ENCODE measurements around the gene PARD6B. TPM values are rescaled to one million over a fixed set of nuclear protein-coding genes. Genes with fewer than 3 reads are reported as not detected.
A peak's percentile ranks its signal among the peaks of the same experiment; 100 is the strongest.

The PARD6B gene
- total and polyA plus RNA-seq, 2 donors (not counting 3 experiments of a cell fraction or from before 2014, with no cell fraction given): 0.03 TPM; not detected in 1

- no peak for DNase-seq (ENCODE audit: low read depth, low spot score)
- peak overlapping the region; percentile 38 to 56 (median 45) for H3K4me3 ChIP-seq (replicated peaks in 1 of 3; ENCODE audit: insufficient read depth in 1 of 3, low read depth in 1 of 3, low read length in 3 of 3)
- no peaks in the 10 kb centered on the region for H3K9me3 ChIP-seq (replicated peaks; ENCODE audit: control insufficient read depth, insufficient read depth, low read length)
- peak overlapping the region; percentile 21 for H2AFZ ChIP-seq (ENCODE audit: low read depth, low read length)
- FAIRE-seq: no peak
- TF ChIP-seq GATA2 (IDR thresholded peaks at IDR 0.05; ENCODE audit: insufficient read depth, insufficient read length, low read depth, low read length): no peak
- no peak for TF ChIP-seq EZH2 (IDR thresholded peaks at IDR 0.05; ENCODE audit: borderline replicate concordance, low read depth, low read length, severe bottlenecking)
- no peaks in the 10 kb centered on the region for H3K36me3 ChIP-seq (ENCODE audit: control insufficient read depth in 2 of 2, extremely low read depth in 1 of 2, insufficient read depth in 2 of 2, low read length in 2 of 2)
- no peaks in the 10 kb centered on the region for H3K79me2 ChIP-seq (ENCODE audit: control insufficient read depth, insufficient read depth, low read length)
- no peak overlapping the region for H3K9ac ChIP-seq (replicated peaks; ENCODE audit: extremely low read depth, insufficient read depth, low read length)
- ChIA-PET POLR2A (no interaction called here), CTCF (interaction anchor here (1.5 to 3.4 kb wide), 3 partner anchors 14 to 60 kb away, joined by 3 to 25 read pairs (median 5); no protein-coding TSS in a partner anchor)
- no peaks in the 10 kb centered on the region for H3K9me1 ChIP-seq (replicated peaks; ENCODE audit: control insufficient read depth, extremely low read depth, insufficient read depth, low read length)
- no peaks in the 10 kb centered on the region for H3K4me1 ChIP-seq (ENCODE audit: control insufficient read depth, extremely low read depth, insufficient read depth, low read length)
- H4K20me1 ChIP-seq (replicated peaks; ENCODE audit: control insufficient read depth, extremely low read depth, insufficient read depth, low read length): no peaks in the 10 kb centered on the region
- dilution Hi-C loops (cut with MboI; ENCODE audit: extremely low pct_ligation_motif_present, low sequenced_read_pairs): no loop called here
- H3K27ac ChIP-seq (ENCODE audit: insufficient read depth, low read depth, low read length): no peak overlapping the region
- peaks cover 18 to 24% of the 10 kb centered on the region in 2 experiments for H3K27me3 ChIP-seq (ENCODE audit: control insufficient read depth in 2 of 2, insufficient read depth in 2 of 2, low read length in 2 of 2)
- intact Hi-C loops (cut with micrococcal nuclease): no loop called here
- peak overlapping the region; percentile 36 for H3K4me2 ChIP-seq (ENCODE audit: insufficient read depth, low read length)
- no TSS peak for BruUV-seq (replicated peaks)
Measured at GRCh38 chr20:50730765-50731054, 670 bp upstream of the PARD6B start.

- H3K9me3 ChIP-seq (replicated peaks; ENCODE audit: control insufficient read depth, insufficient read depth, low read length): no peaks in the 10 kb centered on the region
- H3K27me3 ChIP-seq (ENCODE audit: control insufficient read depth in 2 of 2, insufficient read depth in 2 of 2, low read length in 2 of 2): peaks cover 13 to 23% of the 10 kb centered on the region in 2 experiments
- no peak for DNase-seq (ENCODE audit: low read depth, low spot score)
- no peak for FAIRE-seq
- no peak overlapping the region for H3K27ac ChIP-seq (ENCODE audit: insufficient read depth, low read depth, low read length)
- peak overlapping the region; percentile 36 for H3K4me2 ChIP-seq (ENCODE audit: insufficient read depth, low read length)
- H3K4me3 ChIP-seq (replicated peaks in 1 of 3; ENCODE audit: insufficient read depth in 1 of 3, low read depth in 1 of 3, low read length in 3 of 3): peak overlapping the region in 1 of 3 experiments; percentile 45
- H4K20me1 ChIP-seq (replicated peaks; ENCODE audit: control insufficient read depth, extremely low read depth, insufficient read depth, low read length): no peaks in the 10 kb centered on the region
- no peaks in the 10 kb centered on the region for H3K4me1 ChIP-seq (ENCODE audit: control insufficient read depth, extremely low read depth, insufficient read depth, low read length)
- H3K9ac ChIP-seq (replicated peaks; ENCODE audit: extremely low read depth, insufficient read depth, low read length): no peak overlapping the region
- ChIA-PET POLR2A (no interaction called here), CTCF (interaction anchor here (1.0 to 4.0 kb wide), 4 partner anchors 12 to 144 kb away, joined by 3 to 34 read pairs (median 4); no protein-coding TSS in a partner anchor)
- H3K9me1 ChIP-seq (replicated peaks; ENCODE audit: control insufficient read depth, extremely low read depth, insufficient read depth, low read length): no peaks in the 10 kb centered on the region
- no peaks in the 10 kb centered on the region for H3K36me3 ChIP-seq (ENCODE audit: control insufficient read depth in 2 of 2, extremely low read depth in 1 of 2, insufficient read depth in 2 of 2, low read length in 2 of 2)
- dilution Hi-C loops (cut with MboI; ENCODE audit: extremely low pct_ligation_motif_present, low sequenced_read_pairs): no loop called here
- H2AFZ ChIP-seq (ENCODE audit: low read depth, low read length): no peak overlapping the region
- intact Hi-C loops (cut with micrococcal nuclease): no loop called here
- no TSS peak for BruUV-seq (replicated peaks)
- no peaks in the 10 kb centered on the region for H3K79me2 ChIP-seq (ENCODE audit: control insufficient read depth, insufficient read depth, low read length)
- TF ChIP-seq FOS (IDR thresholded peaks at IDR 0.05; ENCODE audit: borderline replicate concordance, insufficient read depth, low read length): no peak
- TF ChIP-seq CTCF (IDR thresholded peaks at IDR 0.05; ENCODE audit: extremely low read depth in 1 of 2, insufficient read depth in 1 of 2, low read depth in 1 of 2, low read length in 2 of 2): no peak
- no peak for TF ChIP-seq POLR2AphosphoS5 (IDR thresholded peaks at IDR 0.05; ENCODE audit: insufficient read depth, low read depth, low read length)
- TF ChIP-seq JUN (IDR thresholded peaks at IDR 0.05; ENCODE audit: borderline replicate concordance, insufficient read depth, insufficient read length, low read depth): no peak
- TF ChIP-seq MYC (IDR thresholded peaks at IDR 0.05; ENCODE audit: low read depth, low read length): no peak
- TF ChIP-seq EZH2 (IDR thresholded peaks at IDR 0.05; ENCODE audit: borderline replicate concordance, low read depth, low read length, severe bottlenecking): peak; percentile 57
- TF ChIP-seq MAX (IDR thresholded peaks at IDR 0.05; ENCODE audit: insufficient read depth, insufficient read length): no peak
- no peak for TF ChIP-seq GATA2 (IDR thresholded peaks at IDR 0.05; ENCODE audit: insufficient read depth, insufficient read length, low read depth, low read length)
Measured at GRCh38 chr20:50731930-50732690, 730 bp downstream of the PARD6B start.

All from endothelial cell of umbilical vein (primary cell).